ENCODE data around the gene BCAT1.

DNA sequence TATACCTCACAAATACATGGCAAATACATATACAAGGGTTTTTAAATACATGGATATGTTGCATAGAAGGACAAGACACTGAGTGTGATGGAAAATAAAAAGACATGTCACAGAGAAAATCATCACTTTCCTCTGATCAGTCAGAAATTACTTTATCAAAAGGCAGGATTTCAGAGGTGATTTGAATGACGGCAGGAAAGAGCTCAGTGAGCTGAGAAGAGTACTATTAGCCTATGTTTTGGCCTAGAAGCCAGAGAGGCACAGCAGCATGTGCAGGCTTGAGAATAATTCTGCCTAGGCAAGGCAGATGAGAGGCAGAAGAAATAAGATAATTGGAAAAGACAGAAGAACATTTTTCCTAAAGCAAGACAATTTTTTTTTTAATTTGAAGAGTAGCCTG is 94.9 kb downstream of the BCAT1 start:
- TF ChIP-seq, protein P1, sequence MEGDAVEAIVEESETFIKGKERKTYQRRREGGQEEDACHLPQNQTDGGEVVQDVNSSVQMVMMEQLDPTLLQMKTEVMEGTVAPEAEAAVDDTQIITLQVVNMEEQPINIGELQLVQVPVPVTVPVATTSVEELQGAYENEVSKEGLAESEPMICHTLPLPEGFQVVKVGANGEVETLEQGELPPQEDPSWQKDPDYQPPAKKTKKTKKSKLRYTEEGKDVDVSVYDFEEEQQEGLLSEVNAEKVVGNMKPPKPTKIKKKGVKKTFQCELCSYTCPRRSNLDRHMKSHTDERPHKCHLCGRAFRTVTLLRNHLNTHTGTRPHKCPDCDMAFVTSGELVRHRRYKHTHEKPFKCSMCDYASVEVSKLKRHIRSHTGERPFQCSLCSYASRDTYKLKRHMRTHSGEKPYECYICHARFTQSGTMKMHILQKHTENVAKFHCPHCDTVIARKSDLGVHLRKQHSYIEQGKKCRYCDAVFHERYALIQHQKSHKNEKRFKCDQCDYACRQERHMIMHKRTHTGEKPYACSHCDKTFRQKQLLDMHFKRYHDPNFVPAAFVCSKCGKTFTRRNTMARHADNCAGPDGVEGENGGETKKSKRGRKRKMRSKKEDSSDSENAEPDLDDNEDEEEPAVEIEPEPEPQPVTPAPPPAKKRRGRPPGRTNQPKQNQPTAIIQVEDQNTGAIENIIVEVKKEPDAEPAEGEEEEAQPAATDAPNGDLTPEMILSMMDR (conservative IDR thresholded peaks at IDR 0.05) = no peak
- TF ChIP-seq ZFX (IDR thresholded peaks at IDR 0.05) = no peak
